Measurements from ENCODE around the gene TM9SF1. TPM values are rescaled to one million over a fixed set of nuclear protein-coding genes. Genes with fewer than 3 reads are reported as not detected.

TM9SF1 gene
- total and polyA plus RNA-seq, 10 of the 15 experiments (the other 5 are each of a cell fraction or from before 2014, with no cell fraction given): 7.2 to 39.2 (median 17.6) TPM

GRCh38 chr14:24171422-24172260, 23.6 kb downstream of the TM9SF1 start, which contains the start of gene REC8 (continued):
- TF ChIP-seq BACH1 (IDR thresholded peaks at IDR 0.05; ENCODE audit: borderline replicate concordance) (peak; percentile 68; the same call in 1 of the 2 replicates), NBN (IDR thresholded peaks at IDR 0.05) (peak; percentile 37), SMARCA5 (IDR thresholded peaks at IDR 0.05) (no peak), EGR1 (IDR thresholded peaks at IDR 0.05; ENCODE audit: borderline replicate concordance in 1 of 2, low read depth in 2 of 2, low read length in 2 of 2) (peak in 1 of 2 experiments; percentile 24; a peak in 1 of 3 replicates), GATAD2B (conservative IDR thresholded peaks at IDR 0.05; ENCODE audit: low read depth) (peak; percentile 41; the same call in 1 of the 2 replicates), POLR2A (IDR thresholded peaks at IDR 0.05; ENCODE audit: low read depth, low read length) (peak; percentile 76), BMI1 (IDR thresholded peaks at IDR 0.05; ENCODE audit: borderline replicate concordance) (peak; percentile 32; the same call in 1 of the 2 replicates), CREB1 (IDR thresholded peaks at IDR 0.05; ENCODE audit: low read depth) (peak; percentile 38; the same call in 1 of the 2 replicates), CHD2 (IDR thresholded peaks at IDR 0.05; ENCODE audit: borderline replicate concordance, low read depth, low read length) (0 out of 2 replicates have a peak, but pooled peaks have one; percentile 13), PKNOX1 (IDR thresholded peaks at IDR 0.05) (peak; percentile 33), SMAD5 (IDR thresholded peaks at IDR 0.05; ENCODE audit: low read depth) (peak; percentile 24), MXI1 (IDR thresholded peaks at IDR 0.05; ENCODE audit: low read depth, low read length) (peak; percentile 52; the same call in 1 of the 2 replicates), BCL3 (IDR thresholded peaks at IDR 0.05; ENCODE audit: borderline replicate concordance, insufficient read depth, low read depth, low read length, poor library complexity, severe bottlenecking) (peak; percentile 70), CREM (IDR thresholded peaks at IDR 0.05; ENCODE audit: low read depth) (peak; percentile 8; the same call in 1 of the 2 replicates), TCF3 (IDR thresholded peaks at IDR 0.05; ENCODE audit: borderline replicate concordance, insufficient read depth, low read depth, low read length) (no peak), BHLHE40 (IDR thresholded peaks at IDR 0.05; ENCODE audit: borderline replicate concordance in 1 of 2, low read depth in 2 of 2, low read length in 1 of 2) (peak; percentile 8 to 69; a peak in 2 of 4 replicates), STAT3 (IDR thresholded peaks at IDR 0.05; ENCODE audit: low read depth, low read length) (no peak), HDGF (IDR thresholded peaks at IDR 0.05) (peak; percentile 20; the same call in 1 of the 2 replicates), FOXK2 (IDR thresholded peaks at IDR 0.05) (peak; percentile 12; the same call in 1 of the 2 replicates), ZNF687 (IDR thresholded peaks at IDR 0.05) (peak; percentile 19; the same call in 1 of the 2 replicates), EED (IDR thresholded peaks at IDR 0.05; ENCODE audit: low read depth) (no peak), POLR2AphosphoS5 (IDR thresholded peaks at IDR 0.05; ENCODE audit: low read length) (peak; percentile 81), ATF2 (IDR thresholded peaks at IDR 0.05; ENCODE audit: low read length) (0 out of 2 replicates have a peak, but pooled peaks have one; percentile 24)

Measured in GM12878 (cell line).